Panc1 (cell line): ENCODE results near the gene KRT38. TPM values are rescaled to one million over a fixed set of nuclear protein-coding genes. Genes with fewer than 3 reads are reported as not detected.

Experiments used
- ATAC-seq: fragments of 200-7000 bp; cut with Tn5 transposase; 2 replicates; pipeline ENCODE4 v1.9.1; 2020; ENCODE audit warnings: mild to moderate bottlenecking, moderate library complexity
- BruUV-seq: library from RNA; stranded (reverse); fragments of 400-500 nt; replicated peaks from 2 replicates; lab custom pipeline; 2021; lab: Mats Ljungman, UMichigan
- CTCF ChIA-PET: fragments of 300-600 bp; sonication (Branson Sonifier 250); formaldehyde crosslinking; loops from one replicate; lab custom pipeline; 2022; ENCODE audit warnings: antibody characterized with exemption; lab: Charles Lee
- POLR2A ChIA-PET: fragments of 300-600 bp; sonication (Branson Sonifier 250); formaldehyde crosslinking; loops from one replicate; lab custom pipeline; 2022; ENCODE audit warnings: antibody characterized with exemption; lab: Charles Lee
- DNase-seq: peaks from one replicate; pipeline ENCODE4 v3.0.0-alpha.2; 2010; ENCODE audit warnings: low read depth, low spot score
- H3K27ac ChIP-seq: 2 replicates; pipeline ENCODE4 v1.5.1; 2011; ENCODE audit warnings: mild to moderate bottlenecking, low read length, inconsistent platforms
- H3K27me3 ChIP-seq: fragments of 200-500 bp; sonication (Bioruptor generic); 2 replicates; pipeline ENCODE4 v1.6.0; 2014; ENCODE audit warnings: low read length, inconsistent platforms; ENCODE audit not compliant: control insufficient read depth, insufficient read depth
- H3K36me3 ChIP-seq: fragments of 200-500 bp; sonication (Bioruptor generic); 2 replicates; pipeline ENCODE4 v1.5.1; 2014; ENCODE audit warnings: inconsistent platforms, mild to moderate bottlenecking, low read length, moderate library complexity; ENCODE audit not compliant: control insufficient read depth, insufficient read depth
- H3K4me1 ChIP-seq: 2 replicates; pipeline ENCODE4 v1.5.1; 2011; ENCODE audit warnings: inconsistent platforms, mild to moderate bottlenecking, low read length, moderate library complexity; ENCODE audit not compliant: control insufficient read depth, insufficient read depth
- H3K4me3 ChIP-seq, 2 experiments: 2 replicates each; pipeline ENCODE4 v1.5.1; 2011 to 2012; ENCODE audit warnings: low read depth in 2 of 2, low read length in 2 of 2, mild to moderate bottlenecking in 2 of 2, inconsistent platforms in 1 of 2, moderate library complexity in 1 of 2
- H3K9me3 ChIP-seq: fragments of 200-500 bp; sonication (Bioruptor generic); 2 replicates; pipeline ENCODE4 v1.5.1; 2014; ENCODE audit warnings: low read depth, mild to moderate bottlenecking, inconsistent platforms, low read length, moderate library complexity; ENCODE audit not compliant: control insufficient read depth, insufficient read depth
- CTCF ChIP-seq: fragments of 450-650 bp; IDR thresholded peaks from 2 replicates; pipeline ENCODE4 v1.5.1; 2017; ENCODE audit warnings: mild to moderate bottlenecking
- POLR2AphosphoS5 ChIP-seq: IDR thresholded peaks from 2 replicates; pipeline ENCODE4 v1.6.1; 2012; ENCODE audit warnings: mild to moderate bottlenecking, low read depth, low read length, moderate library complexity
- SIN3A ChIP-seq: IDR thresholded peaks from 2 replicates; pipeline ENCODE4 v1.6.1; 2012; ENCODE audit warnings: low read depth, mild to moderate bottlenecking, low read length, moderate library complexity, borderline replicate concordance; ENCODE audit not compliant: insufficient read depth
- TCF7L2 ChIP-seq: IDR thresholded peaks from 2 replicates; pipeline ENCODE4 v1.6.1; 2011; ENCODE audit warnings: mild to moderate bottlenecking, low read depth, low read length, inconsistent platforms
- in situ Hi-C: cut with HindIII; loops from 2 replicates; pipeline ENCODE4 v1.10.0; 2016; ENCODE audit warnings: low sequenced_read_pairs, low pct_unique_long_range_greater_than_20kb
- intact Hi-C: fragments of 100-400 bp; cut with micrococcal nuclease; formaldehyde crosslinking; loops from one replicate; pipeline ENCODE4 v1.10.0; 2022; ENCODE audit not compliant: unreplicated experiment
- total RNA-seq: library from RNA; stranded (reverse); gene quantifications from one replicate; pipeline ENCODE4 v1.2.1, GENCODE V29; 2021; ENCODE audit not compliant: unreplicated experiment
- TF ChIP-seq, protein P1 (sequence below), 2 experiments: IDR thresholded peaks; 2 replicates each; pipeline ENCODE4 v1.6.1; 2011 to 2012; ENCODE audit warnings: low read depth in 2 of 2, control low read depth in 1 of 2, low read length in 1 of 2, mild to moderate bottlenecking in 1 of 2, moderate library complexity in 1 of 2; ENCODE audit not compliant: insufficient read depth in 1 of 2

Gene KRT38
- total RNA-seq, 1 experiment from 2014 or later, result not detected

DNA sequence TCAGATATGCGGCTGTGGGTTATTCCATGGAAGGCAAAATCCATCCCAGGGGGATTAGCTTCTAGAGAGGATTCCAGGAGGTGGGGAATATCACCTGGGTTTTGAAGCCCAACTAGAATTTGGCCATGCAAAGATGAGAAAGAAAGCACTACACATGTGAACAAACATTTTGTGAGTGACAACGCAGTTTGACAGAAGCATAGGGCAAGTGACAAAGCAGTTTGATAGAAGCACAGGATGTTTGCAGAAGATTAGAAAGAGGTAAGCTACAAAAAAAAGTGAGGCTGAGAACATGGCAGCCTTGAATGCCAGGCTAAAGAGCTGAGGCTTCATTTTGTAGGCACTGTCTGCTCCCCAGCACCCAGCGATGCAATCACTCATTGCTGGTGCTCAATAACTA, 12.3 kb upstream of the KRT38 start:
- CTCF ChIA-PET, result no interaction called here
- POLR2A ChIA-PET, result interaction anchor here (0.6 kb wide), 1 partner anchor 201 kb away, joined by 3 read pairs; no protein-coding TSS in a partner anchor
- intact Hi-C loops (no loop called here), in situ Hi-C loops (no loop called here)
- Histone ChIP-seq H3K9me3 (peaks cover 5% of the 10 kb centered on the region; the same call in 1 of the 2 replicates), H3K27ac (no peak overlapping the region), H3K27me3 (no peaks in the 10 kb centered on the region), H3K36me3 (no peaks in the 10 kb centered on the region), H3K4me1 (no peaks in the 10 kb centered on the region), H3K4me3 (no peak overlapping the region)
- DNase-seq (no peak), ATAC-seq (no peak)
- TF ChIP-seq, protein P1, sequence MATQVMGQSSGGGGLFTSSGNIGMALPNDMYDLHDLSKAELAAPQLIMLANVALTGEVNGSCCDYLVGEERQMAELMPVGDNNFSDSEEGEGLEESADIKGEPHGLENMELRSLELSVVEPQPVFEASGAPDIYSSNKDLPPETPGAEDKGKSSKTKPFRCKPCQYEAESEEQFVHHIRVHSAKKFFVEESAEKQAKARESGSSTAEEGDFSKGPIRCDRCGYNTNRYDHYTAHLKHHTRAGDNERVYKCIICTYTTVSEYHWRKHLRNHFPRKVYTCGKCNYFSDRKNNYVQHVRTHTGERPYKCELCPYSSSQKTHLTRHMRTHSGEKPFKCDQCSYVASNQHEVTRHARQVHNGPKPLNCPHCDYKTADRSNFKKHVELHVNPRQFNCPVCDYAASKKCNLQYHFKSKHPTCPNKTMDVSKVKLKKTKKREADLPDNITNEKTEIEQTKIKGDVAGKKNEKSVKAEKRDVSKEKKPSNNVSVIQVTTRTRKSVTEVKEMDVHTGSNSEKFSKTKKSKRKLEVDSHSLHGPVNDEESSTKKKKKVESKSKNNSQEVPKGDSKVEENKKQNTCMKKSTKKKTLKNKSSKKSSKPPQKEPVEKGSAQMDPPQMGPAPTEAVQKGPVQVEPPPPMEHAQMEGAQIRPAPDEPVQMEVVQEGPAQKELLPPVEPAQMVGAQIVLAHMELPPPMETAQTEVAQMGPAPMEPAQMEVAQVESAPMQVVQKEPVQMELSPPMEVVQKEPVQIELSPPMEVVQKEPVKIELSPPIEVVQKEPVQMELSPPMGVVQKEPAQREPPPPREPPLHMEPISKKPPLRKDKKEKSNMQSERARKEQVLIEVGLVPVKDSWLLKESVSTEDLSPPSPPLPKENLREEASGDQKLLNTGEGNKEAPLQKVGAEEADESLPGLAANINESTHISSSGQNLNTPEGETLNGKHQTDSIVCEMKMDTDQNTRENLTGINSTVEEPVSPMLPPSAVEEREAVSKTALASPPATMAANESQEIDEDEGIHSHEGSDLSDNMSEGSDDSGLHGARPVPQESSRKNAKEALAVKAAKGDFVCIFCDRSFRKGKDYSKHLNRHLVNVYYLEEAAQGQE (IDR thresholded peaks at IDR 0.05; ENCODE audit: insufficient read depth in 1 of 2, low read depth in 2 of 2, low read length in 1 of 2), result no peak
- TF ChIP-seq POLR2AphosphoS5, result no peak
- TF ChIP-seq TCF7L2, result no peak
- no peak for TF ChIP-seq CTCF
- TF ChIP-seq SIN3A, result no peak
- BruUV-seq, result no TSS peak

DNA sequence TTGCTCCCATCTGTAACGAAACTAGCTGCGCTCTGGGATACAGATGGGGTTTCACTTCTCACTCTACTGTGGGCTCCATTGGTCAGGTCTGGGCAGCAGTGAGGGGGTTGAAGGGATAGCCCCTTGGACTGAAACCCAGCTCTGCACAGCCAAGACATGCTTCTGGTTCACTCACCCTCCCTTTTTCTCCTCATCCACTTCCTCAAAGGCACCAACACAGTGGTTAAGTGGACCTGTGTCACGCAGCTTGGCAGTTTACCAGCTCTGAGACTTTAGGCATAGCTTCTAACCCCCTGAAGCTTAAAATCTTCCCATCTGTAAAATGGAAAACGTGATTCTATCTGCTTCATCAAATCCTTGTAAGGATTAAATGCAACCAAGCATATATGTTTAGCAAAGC, 11.5 kb upstream of the KRT38 start:
- Histone ChIP-seq H3K36me3 (no peaks in the 10 kb centered on the region), H3K27ac (no peak overlapping the region), H3K9me3 (peaks cover 5% of the 10 kb centered on the region; the same call in 1 of the 2 replicates), H3K27me3 (no peaks in the 10 kb centered on the region), H3K4me1 (no peaks in the 10 kb centered on the region), H3K4me3 (no peak overlapping the region)
- BruUV-seq, result no TSS peak
- ATAC-seq (no peak), DNase-seq (no peak)
- in situ Hi-C loops, result no loop called here
- TF ChIP-seq, protein P1 (IDR thresholded peaks at IDR 0.05; ENCODE audit: insufficient read depth in 1 of 2, low read depth in 2 of 2, low read length in 1 of 2), result no peak
- TF ChIP-seq CTCF (no peak), TCF7L2 (no peak), POLR2AphosphoS5 (no peak), SIN3A (no peak)
- intact Hi-C loops, result no loop called here
- ChIA-PET POLR2A (no interaction called here), CTCF (no interaction called here)
